ENCODE measurements around the gene KCNK17.

The KCNK17 gene

GRCh38 chr6:39361657-39362486, 47.7 kb upstream of the KCNK17 start:
- Histone ChIP-seq H3K36me3 (ENCODE audit: low read length) (no peaks in the 10 kb centered on the region), H3K9ac (ENCODE audit: low read length) (no peak overlapping the region), H4K20me1 (ENCODE audit: low read depth, low read length) (no peaks in the 10 kb centered on the region), H3F3A (ENCODE audit: insufficient read depth) (no peaks in the 10 kb centered on the region), H3K9me3 (ENCODE audit: insufficient read depth, low read length) (no peaks in the 10 kb centered on the region), H3K9me2 (replicated peaks; ENCODE audit: insufficient read depth, low read length) (no peaks in the 10 kb centered on the region), H2AFZ (ENCODE audit: low read depth, low read length, severe bottlenecking) (no peak overlapping the region), H3K4me3 (ENCODE audit: insufficient read depth, low read length, poor library complexity, severe bottlenecking) (no peak overlapping the region), H3K79me2 (ENCODE audit: insufficient read depth, low read length) (no peaks in the 10 kb centered on the region), H3K27me3 (ENCODE audit: low read length) (no peaks in the 10 kb centered on the region), H3K27ac (ENCODE audit: low read depth, low read length) (no peak overlapping the region), H3K4me2 (ENCODE audit: low read depth, low read length, poor library complexity, severe bottlenecking) (no peak overlapping the region)
- TF ChIP-seq EZH2phosphoT487 (conservative IDR thresholded peaks at IDR 0.05; ENCODE audit: low read length) (no peak), CTCF (IDR thresholded peaks at IDR 0.05; ENCODE audit: insufficient read depth, low read length, poor library complexity, severe bottlenecking) (peak; percentile 57)

- H3K9me2 ChIP-seq (replicated peaks; ENCODE audit: insufficient read depth, low read length): no peaks in the 10 kb centered on the region
- H3K4me3 ChIP-seq (ENCODE audit: insufficient read depth, low read length, poor library complexity, severe bottlenecking): no peak overlapping the region
- no peak overlapping the region for H3K27ac ChIP-seq (ENCODE audit: low read depth, low read length)
- no peaks in the 10 kb centered on the region for H3K79me2 ChIP-seq (ENCODE audit: insufficient read depth, low read length)
- H2AFZ ChIP-seq (ENCODE audit: low read depth, low read length, severe bottlenecking): no peak overlapping the region
- no peaks in the 10 kb centered on the region for H3F3A ChIP-seq (ENCODE audit: insufficient read depth)
- H3K36me3 ChIP-seq (ENCODE audit: low read length): no peaks in the 10 kb centered on the region
- no peak for TF ChIP-seq CTCF (IDR thresholded peaks at IDR 0.05; ENCODE audit: insufficient read depth, low read length, poor library complexity, severe bottlenecking)
- TF ChIP-seq EZH2phosphoT487 (conservative IDR thresholded peaks at IDR 0.05; ENCODE audit: low read length): no peak
- no peaks in the 10 kb centered on the region for H4K20me1 ChIP-seq (ENCODE audit: low read depth, low read length)
- H3K9ac ChIP-seq (ENCODE audit: low read length): no peak overlapping the region
- H3K4me2 ChIP-seq (ENCODE audit: low read depth, low read length, poor library complexity, severe bottlenecking): no peak overlapping the region
- no peaks in the 10 kb centered on the region for H3K9me3 ChIP-seq (ENCODE audit: insufficient read depth, low read length)
- H3K27me3 ChIP-seq (ENCODE audit: low read length): no peaks in the 10 kb centered on the region
Measured at GRCh38 chr6:39360378-39360777, 46.2 kb upstream of the KCNK17 start.

GRCh38 chr6:39357998-39358686, 43.9 kb upstream of the KCNK17 start:
- Histone ChIP-seq H3K4me2 (ENCODE audit: low read depth, low read length, poor library complexity, severe bottlenecking) (no peak overlapping the region), H3K27me3 (ENCODE audit: low read length) (no peaks in the 10 kb centered on the region), H3K27ac (ENCODE audit: low read depth, low read length) (no peak overlapping the region), H3K9ac (ENCODE audit: low read length) (no peak overlapping the region), H4K20me1 (ENCODE audit: low read depth, low read length) (no peaks in the 10 kb centered on the region), H3K36me3 (ENCODE audit: low read length) (no peaks in the 10 kb centered on the region), H3K79me2 (ENCODE audit: insufficient read depth, low read length) (no peaks in the 10 kb centered on the region), H2AFZ (ENCODE audit: low read depth, low read length, severe bottlenecking) (no peak overlapping the region), H3F3A (ENCODE audit: insufficient read depth) (no peaks in the 10 kb centered on the region), H3K9me2 (replicated peaks; ENCODE audit: insufficient read depth, low read length) (no peaks in the 10 kb centered on the region), H3K4me3 (ENCODE audit: insufficient read depth, low read length, poor library complexity, severe bottlenecking) (no peak overlapping the region), H3K9me3 (ENCODE audit: insufficient read depth, low read length) (no peaks in the 10 kb centered on the region)
- TF ChIP-seq CTCF (IDR thresholded peaks at IDR 0.05; ENCODE audit: insufficient read depth, low read length, poor library complexity, severe bottlenecking) (no peak), EZH2phosphoT487 (conservative IDR thresholded peaks at IDR 0.05; ENCODE audit: low read length) (no peak)
